AG09309 (cell line): ENCODE results near the gene MEIS1.

Source experiments
- DNase-seq: peaks from one replicate; pipeline ENCODE4 v3.0.0-alpha.2; 2010; ENCODE audit warnings: low read depth
- H3K4me3 ChIP-seq: 2 replicates; pipeline ENCODE4 v1.5.1; 2011; ENCODE audit warnings: mild to moderate bottlenecking, low read depth, low read length, moderate library complexity; ENCODE audit not compliant: control insufficient read depth
- CTCF ChIP-seq: IDR thresholded peaks from 2 replicates; pipeline ENCODE4 v1.5.1; 2011; ENCODE audit warnings: mild to moderate bottlenecking, low read depth, low read length, inconsistent platforms; ENCODE audit not compliant: insufficient read depth, control insufficient read depth; ENCODE audit errors: missing control alignments

MEIS1 gene

DNA sequence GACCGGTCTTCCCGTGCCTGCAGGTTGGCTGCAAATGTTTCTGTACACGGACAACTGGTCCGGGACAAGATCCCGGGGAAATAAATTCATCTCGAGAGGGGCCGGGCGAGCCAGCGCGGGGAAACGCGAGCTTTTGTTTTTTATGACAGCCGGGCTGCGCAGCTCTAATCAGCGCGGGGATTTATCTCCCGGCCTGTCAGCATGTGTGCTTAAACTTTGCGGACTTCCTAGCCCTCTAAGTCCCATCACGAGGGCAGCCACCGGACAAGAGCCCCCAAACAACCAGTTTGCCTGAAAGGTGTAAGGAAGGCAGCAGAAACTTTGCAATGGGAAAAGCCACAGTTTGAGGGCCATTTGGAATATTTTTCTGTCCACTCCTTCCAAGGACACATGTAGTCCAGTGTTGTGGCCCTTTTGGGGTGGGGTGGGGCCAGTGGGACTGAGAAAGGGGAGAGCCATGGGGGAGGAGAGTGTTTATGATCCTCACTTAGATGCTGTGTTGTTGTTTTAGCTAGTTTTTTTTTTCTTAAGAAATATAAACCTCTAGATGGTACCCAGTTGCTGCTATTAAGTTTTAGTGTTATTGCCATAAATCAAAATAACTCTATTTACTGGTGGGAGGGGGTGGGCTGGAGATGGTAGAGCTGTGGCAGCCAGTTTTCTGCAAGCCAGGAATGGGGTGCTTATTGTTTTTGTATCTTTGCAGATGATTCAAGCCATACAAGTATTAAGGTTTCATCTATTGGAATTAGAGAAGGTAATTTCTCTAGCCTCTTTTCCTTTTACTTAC is 6.0 kb downstream of the MEIS1 start:
- no peak for DNase-seq
- TF ChIP-seq CTCF = no peak
- no peak overlapping the region for H3K4me3 ChIP-seq

DNA sequence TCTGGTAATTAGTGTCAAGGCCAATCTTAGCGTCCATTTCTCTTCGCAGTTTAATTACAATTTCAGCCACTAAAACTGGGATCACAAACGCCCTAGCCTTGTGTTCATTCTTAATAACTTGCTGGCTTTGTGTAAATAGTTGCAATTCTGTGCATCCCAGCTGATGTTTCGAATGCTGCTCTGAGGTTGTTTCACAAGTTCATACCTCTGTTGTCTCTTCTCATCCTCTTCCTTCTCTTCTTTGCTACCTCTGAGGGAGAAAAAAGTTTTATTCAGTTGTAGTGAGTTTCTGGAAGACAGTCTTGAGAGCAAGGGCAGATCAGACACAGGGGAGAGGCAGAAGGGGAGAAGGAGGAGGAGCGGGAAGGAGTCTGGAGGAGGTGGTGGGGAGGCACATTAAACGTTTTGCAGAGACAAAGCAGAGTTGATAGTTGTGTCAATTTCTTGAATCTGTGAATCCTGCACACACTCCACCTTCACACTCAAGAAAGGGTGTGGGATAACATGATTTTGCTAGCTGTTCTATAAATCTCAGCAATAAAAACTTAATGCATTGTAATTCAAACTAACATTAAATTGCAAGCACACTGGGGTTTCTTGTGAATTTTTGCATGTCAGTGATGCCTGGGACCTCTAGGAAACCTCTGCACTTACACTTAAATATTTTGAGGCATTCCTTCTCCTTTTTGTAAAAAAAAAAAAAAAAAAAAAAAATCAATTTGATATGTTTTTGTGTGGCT is 6.8 kb downstream of the MEIS1 start:
- TF ChIP-seq CTCF = no peak
- DNase-seq = no peak
- no peak overlapping the region for H3K4me3 ChIP-seq

DNA sequence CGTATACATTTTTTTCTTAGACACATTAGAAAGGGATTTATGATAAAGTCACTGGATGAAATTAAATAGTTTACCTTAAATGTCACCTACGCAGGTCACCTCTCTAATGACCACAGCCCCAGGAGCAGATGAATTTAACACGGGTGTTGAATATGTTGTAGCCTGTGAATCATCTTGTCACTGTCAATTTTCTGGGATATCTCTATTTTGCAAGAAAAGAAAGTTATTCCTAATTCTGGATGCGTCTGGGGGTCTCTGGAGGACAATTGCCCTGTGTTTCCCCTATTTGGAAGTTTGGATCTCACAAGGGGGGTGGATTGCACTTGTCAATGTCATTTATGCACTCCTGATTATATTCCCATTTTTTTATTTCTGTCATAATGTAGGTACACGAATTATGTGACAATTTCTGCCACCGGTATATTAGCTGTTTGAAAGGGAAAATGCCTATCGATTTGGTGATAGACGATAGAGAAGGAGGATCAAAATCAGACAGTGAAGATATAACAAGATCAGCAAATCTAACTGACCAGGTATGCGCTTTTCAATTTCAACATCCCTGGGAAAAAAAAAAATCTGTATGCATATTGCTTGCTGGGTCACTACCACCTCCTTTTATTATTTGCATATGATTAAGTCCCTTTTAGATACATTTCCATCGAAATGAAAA is 7.7 kb downstream of the MEIS1 start:
- H3K4me3 ChIP-seq = no peak overlapping the region
- no peak for DNase-seq
- no peak for TF ChIP-seq CTCF

- no peak for TF ChIP-seq CTCF
- no peak overlapping the region for H3K4me3 ChIP-seq
- no peak for DNase-seq
These were observed 8.5 kb downstream of the MEIS1 start for GRCh38 chr2:66443186-66443978.

- no peak for TF ChIP-seq CTCF
- no peak overlapping the region for H3K4me3 ChIP-seq
- DNase-seq = no peak
These were observed 9.3 kb downstream of the MEIS1 start for GRCh38 chr2:66443979-66444861.
